Endothelial cell of umbilical vein (primary cell): ENCODE data around the gene PITPNB. TPM values are rescaled to one million over a fixed set of nuclear protein-coding genes. Genes with fewer than 3 reads are reported as not detected.

Source experiments
- BruUV-seq: library from RNA; stranded (reverse); fragments of 400-500 nt; replicated peaks from 2 replicates; lab custom pipeline; 2021; lab: Mats Ljungman, UMichigan
- CTCF ChIA-PET: fragments of 300-600, 350-600 bp; sonication (Branson Sonifier 250); formaldehyde crosslinking; loops from one replicate; lab custom pipeline; 2021; ENCODE audit warnings: antibody characterized with exemption, inconsistent platforms; lab: Charles Lee
- POLR2A ChIA-PET: fragments of 300-600, 350-600 bp; sonication (Branson Sonifier 250); formaldehyde crosslinking; loops from one replicate; lab custom pipeline; 2021; ENCODE audit warnings: antibody characterized with exemption, inconsistent platforms; lab: Charles Lee
- DNase-seq: peaks from one replicate; pipeline ENCODE4 v3.0.0-alpha.2; 2011; ENCODE audit warnings: low read depth, low spot score
- FAIRE-seq: peaks from 2 replicates; lab custom pipeline; 2011; peaks lifted over from hg19 to GRCh38; lab: Jason Lieb, UNC
- H2AFZ ChIP-seq: 2 replicates; pipeline ENCODE4 v1.6.0; 2012; ENCODE audit warnings: low read depth, low read length, control low read depth, inconsistent platforms
- H3K27ac ChIP-seq: 2 replicates; pipeline ENCODE4 v1.5.1; 2011; ENCODE audit warnings: low read depth, mild to moderate bottlenecking, control low read depth, low read length, moderate library complexity; ENCODE audit not compliant: insufficient read depth
- H3K27me3 ChIP-seq, 2 experiments: 2 replicates each; pipeline versions ENCODE4 v1.6.0 to v1.6.1; 2011; ENCODE audit warnings: low read length in 2 of 2, mixed read lengths in 1 of 2; ENCODE audit not compliant: control insufficient read depth in 2 of 2, insufficient read depth in 2 of 2
- H3K36me3 ChIP-seq, 2 experiments: 2 replicates in 1 of 2; 3 replicates in 1 of 2; pipeline ENCODE4 v1.5.1; 2011; ENCODE audit warnings: low read length in 2 of 2, mild to moderate bottlenecking in 1 of 2, moderate library complexity in 1 of 2; ENCODE audit not compliant: control insufficient read depth in 2 of 2, insufficient read depth in 2 of 2; ENCODE audit errors: extremely low read depth in 1 of 2
- H3K4me1 ChIP-seq: 3 replicates; pipeline ENCODE4 v1.5.1; 2011; ENCODE audit warnings: mild to moderate bottlenecking, low read length; ENCODE audit not compliant: control insufficient read depth, insufficient read depth; ENCODE audit errors: extremely low read depth
- H3K4me2 ChIP-seq: 2 replicates; pipeline ENCODE4 v1.6.1; 2011; ENCODE audit warnings: low read length, control low read depth, mixed read lengths; ENCODE audit not compliant: insufficient read depth
- H3K4me3 ChIP-seq, 3 experiments: fragments of 200-600 bp in 1 of 3; sonication (generic), shearing (Covaris generic) in 1 of 3; replicated peaks in 1 of 3; 2 replicates each; pipeline ENCODE4 v1.5.1; 2011 to 2016; ENCODE audit warnings: control low read depth in 3 of 3, low read length in 3 of 3, mild to moderate bottlenecking in 2 of 3, inconsistent platforms in 1 of 3, low read depth in 1 of 3, moderate library complexity in 1 of 3; ENCODE audit not compliant: insufficient read depth in 1 of 3
- H3K79me2 ChIP-seq: 2 replicates; pipeline ENCODE4 v1.6.0; 2012; ENCODE audit warnings: low read length, inconsistent platforms; ENCODE audit not compliant: control insufficient read depth, insufficient read depth
- H3K9ac ChIP-seq: replicated peaks from 2 replicates; pipeline ENCODE3; 2011; ENCODE audit warnings: low read length, control low read depth; ENCODE audit not compliant: insufficient read depth; ENCODE audit errors: extremely low read depth
- H3K9me1 ChIP-seq: replicated peaks from 3 replicates; pipeline ENCODE4 v1.6.0; 2011; ENCODE audit warnings: mild to moderate bottlenecking, low read length; ENCODE audit not compliant: control insufficient read depth, insufficient read depth; ENCODE audit errors: extremely low read depth
- H3K9me3 ChIP-seq: replicated peaks from 2 replicates; pipeline ENCODE4 v1.5.1; 2012; ENCODE audit warnings: low read length, inconsistent platforms; ENCODE audit not compliant: control insufficient read depth, insufficient read depth
- H4K20me1 ChIP-seq: replicated peaks from 2 replicates; pipeline ENCODE3; 2011; ENCODE audit warnings: mild to moderate bottlenecking, low read length; ENCODE audit not compliant: control insufficient read depth, insufficient read depth; ENCODE audit errors: extremely low read depth
- CTCF ChIP-seq, 2 donors: IDR thresholded peaks; 1 replicate in 1 of 2; 2 replicates in 1 of 2; pipeline ENCODE4 v1.5.1; 2011; ENCODE audit warnings: low read length in 2 of 2, mild to moderate bottlenecking in 2 of 2, moderate library complexity in 2 of 2, control low read depth in 1 of 2, inconsistent platforms in 1 of 2, low read depth in 1 of 2; ENCODE audit not compliant: insufficient read depth in 1 of 2; ENCODE audit errors: extremely low read depth in 1 of 2
- EZH2 ChIP-seq: IDR thresholded peaks from 2 replicates; pipeline ENCODE4 v1.6.1; 2012; ENCODE audit warnings: borderline replicate concordance, low read depth, mild to moderate bottlenecking, moderate library complexity, low read length, inconsistent platforms; ENCODE audit not compliant: severe bottlenecking
- FOS ChIP-seq: IDR thresholded peaks from 2 replicates; pipeline ENCODE4 v1.6.1; 2011; ENCODE audit warnings: mild to moderate bottlenecking, low read length, moderate library complexity, borderline replicate concordance; ENCODE audit not compliant: insufficient read depth
- GATA2 ChIP-seq: IDR thresholded peaks from 2 replicates; pipeline ENCODE4 v1.7.0; 2011; ENCODE audit warnings: low read depth, mild to moderate bottlenecking, moderate library complexity, mixed read lengths, low read length; ENCODE audit not compliant: insufficient read length, insufficient read depth
- JUN ChIP-seq: IDR thresholded peaks from 2 replicates; pipeline ENCODE4 v1.6.1; 2011; ENCODE audit warnings: borderline replicate concordance, low read depth; ENCODE audit not compliant: insufficient read length, insufficient read depth
- MAX ChIP-seq: IDR thresholded peaks from 2 replicates; pipeline ENCODE4 v1.6.1; 2011; ENCODE audit not compliant: insufficient read depth, insufficient read length
- MYC ChIP-seq: IDR thresholded peaks from one replicate; pipeline ENCODE4 v1.6.1; 2011; ENCODE audit warnings: mild to moderate bottlenecking, low read depth, low read length
- POLR2A ChIP-seq: IDR thresholded peaks from 2 replicates; pipeline ENCODE4 v1.6.1; 2012; ENCODE audit warnings: low read depth, mild to moderate bottlenecking, control low read depth, low read length
- POLR2AphosphoS5 ChIP-seq: IDR thresholded peaks from 2 replicates; pipeline ENCODE4 v1.6.1; 2012; ENCODE audit warnings: low read depth, mild to moderate bottlenecking, control low read depth, low read length, moderate library complexity; ENCODE audit not compliant: insufficient read depth
- dilution Hi-C: fragments of 300-500 bp; cut with MboI; formaldehyde crosslinking; loops from one replicate; pipeline ENCODE4 v1.15.0; 2019; ENCODE audit warnings: low sequenced_read_pairs; ENCODE audit not compliant: extremely low pct_ligation_motif_present
- intact Hi-C: fragments of 100-400 bp; cut with micrococcal nuclease; formaldehyde crosslinking; loops from one replicate; pipeline ENCODE4 v1.10.0; 2022
- polyA plus RNA-seq, 4 experiments: library from polyadenylated mRNA; depleted of rRNA in 3 of 4; stranded (reverse) in 3 of 4; unstranded in 1 of 4; fragments of >200 nt; gene quantifications; 2 replicates each; pipeline versions ENCODE4 v1.2.1 to v1.2.3, GENCODE V29; 2011 to 2012; ENCODE audit warnings: missing spikeins in 1 of 4
- total RNA-seq: library from RNA; stranded (reverse); gene quantifications from 2 replicates; pipeline ENCODE4 v1.2.3, GENCODE V29; 2021

Gene PITPNB
- total and polyA plus RNA-seq, 2 donors (not counting 3 experiments of a cell fraction or from before 2014, with no cell fraction given), result 29.7 to 108 TPM

- Histone ChIP-seq H4K20me1 (no peaks in the 10 kb centered on the region), H3K9me1 (no peaks in the 10 kb centered on the region), H3K4me2 (no peak overlapping the region), H3K36me3 (no peaks in the 10 kb centered on the region), H3K79me2 (no peaks in the 10 kb centered on the region), H3K4me3 (no peak overlapping the region), H3K9ac (no peak overlapping the region), H3K27me3 (no peaks in the 10 kb centered on the region), H2AFZ (no peak overlapping the region), H3K9me3 (no peaks in the 10 kb centered on the region), H3K4me1 (no peaks in the 10 kb centered on the region), H3K27ac (no peak overlapping the region)
- dilution Hi-C loops, result no loop called here
- POLR2A ChIA-PET, result no interaction called here
- CTCF ChIA-PET, result no interaction called here
- intact Hi-C loops, result no loop called here
- no peak for DNase-seq
- TF ChIP-seq EZH2 (no peak), MYC (no peak), JUN (no peak), GATA2 (no peak), MAX (no peak), CTCF (IDR thresholded peaks at IDR 0.05; ENCODE audit: extremely low read depth in 1 of 2, insufficient read depth in 1 of 2, low read depth in 1 of 2, low read length in 2 of 2) (no peak), POLR2AphosphoS5 (no peak), POLR2A (no peak), FOS (no peak)
- no peak for FAIRE-seq
- BruUV-seq, result no TSS peak
Measured at GRCh38 chr22:27833803-27834202, 85.3 kb downstream of the PITPNB start.
